CD4-positive, alpha-beta T cell treated with Interleukin-6 for 4 hours (primary cell): ENCODE results near the gene ZFP28.

Experiments used
- DNase-seq: peaks from one replicate; pipeline ENCODE4 v3.0.0-alpha.2; 2020; ENCODE audit warnings: mixed read lengths

Gene ZFP28

GRCh38 chr19:56596676-56597075, 57.9 kb downstream of the ZFP28 start:
- DNase-seq, result no peak

GRCh38 chr19:56597696-56598095, 58.9 kb downstream of the ZFP28 start:
- no peak for DNase-seq

GRCh38 chr19:56601375-56601774, 62.6 kb downstream of the ZFP28 start:
- DNase-seq, result no peak

- no peak for DNase-seq
Observed at GRCh38 chr19:56603829-56604228, 65.1 kb downstream of the ZFP28 start.
